Endothelial cell of umbilical vein (primary cell): ENCODE measurements around the gene PSME3IP1. TPM values are rescaled to one million over a fixed set of nuclear protein-coding genes. Genes with fewer than 3 reads are reported as not detected.

Source experiments
- BruUV-seq: library from RNA; stranded (reverse); fragments of 400-500 nt; replicated peaks from 2 replicates; lab custom pipeline; 2021; lab: Mats Ljungman, UMichigan
- CTCF ChIA-PET: fragments of 300-600, 350-600 bp; sonication (Branson Sonifier 250); formaldehyde crosslinking; loops from one replicate; lab custom pipeline; 2021; ENCODE audit warnings: antibody characterized with exemption, inconsistent platforms; lab: Charles Lee
- POLR2A ChIA-PET: fragments of 300-600, 350-600 bp; sonication (Branson Sonifier 250); formaldehyde crosslinking; loops from one replicate; lab custom pipeline; 2021; ENCODE audit warnings: antibody characterized with exemption, inconsistent platforms; lab: Charles Lee
- DNase-seq: peaks from one replicate; pipeline ENCODE4 v3.0.0-alpha.2; 2011; ENCODE audit warnings: low read depth, low spot score
- FAIRE-seq: peaks from 2 replicates; lab custom pipeline; 2011; peaks lifted over from hg19 to GRCh38; lab: Jason Lieb, UNC
- H2AFZ ChIP-seq: 2 replicates; pipeline ENCODE4 v1.6.0; 2012; ENCODE audit warnings: low read depth, low read length, control low read depth, inconsistent platforms
- H3K27ac ChIP-seq: 2 replicates; pipeline ENCODE4 v1.5.1; 2011; ENCODE audit warnings: low read depth, mild to moderate bottlenecking, control low read depth, low read length, moderate library complexity; ENCODE audit not compliant: insufficient read depth
- H3K27me3 ChIP-seq, 2 experiments: 2 replicates each; pipeline versions ENCODE4 v1.6.0 to v1.6.1; 2011; ENCODE audit warnings: low read length in 2 of 2, mixed read lengths in 1 of 2; ENCODE audit not compliant: control insufficient read depth in 2 of 2, insufficient read depth in 2 of 2
- H3K36me3 ChIP-seq, 2 experiments: 2 replicates in 1 of 2; 3 replicates in 1 of 2; pipeline ENCODE4 v1.5.1; 2011; ENCODE audit warnings: low read length in 2 of 2, mild to moderate bottlenecking in 1 of 2, moderate library complexity in 1 of 2; ENCODE audit not compliant: control insufficient read depth in 2 of 2, insufficient read depth in 2 of 2; ENCODE audit errors: extremely low read depth in 1 of 2
- H3K4me1 ChIP-seq: 3 replicates; pipeline ENCODE4 v1.5.1; 2011; ENCODE audit warnings: mild to moderate bottlenecking, low read length; ENCODE audit not compliant: control insufficient read depth, insufficient read depth; ENCODE audit errors: extremely low read depth
- H3K4me2 ChIP-seq: 2 replicates; pipeline ENCODE4 v1.6.1; 2011; ENCODE audit warnings: low read length, control low read depth, mixed read lengths; ENCODE audit not compliant: insufficient read depth
- H3K4me3 ChIP-seq, 3 experiments: fragments of 200-600 bp in 1 of 3; sonication (generic), shearing (Covaris generic) in 1 of 3; replicated peaks in 1 of 3; 2 replicates each; pipeline ENCODE4 v1.5.1; 2011 to 2016; ENCODE audit warnings: control low read depth in 3 of 3, low read length in 3 of 3, mild to moderate bottlenecking in 2 of 3, inconsistent platforms in 1 of 3, low read depth in 1 of 3, moderate library complexity in 1 of 3; ENCODE audit not compliant: insufficient read depth in 1 of 3
- H3K79me2 ChIP-seq: 2 replicates; pipeline ENCODE4 v1.6.0; 2012; ENCODE audit warnings: low read length, inconsistent platforms; ENCODE audit not compliant: control insufficient read depth, insufficient read depth
- H3K9ac ChIP-seq: replicated peaks from 2 replicates; pipeline ENCODE3; 2011; ENCODE audit warnings: low read length, control low read depth; ENCODE audit not compliant: insufficient read depth; ENCODE audit errors: extremely low read depth
- H3K9me1 ChIP-seq: replicated peaks from 3 replicates; pipeline ENCODE4 v1.6.0; 2011; ENCODE audit warnings: mild to moderate bottlenecking, low read length; ENCODE audit not compliant: control insufficient read depth, insufficient read depth; ENCODE audit errors: extremely low read depth
- H3K9me3 ChIP-seq: replicated peaks from 2 replicates; pipeline ENCODE4 v1.5.1; 2012; ENCODE audit warnings: low read length, inconsistent platforms; ENCODE audit not compliant: control insufficient read depth, insufficient read depth
- H4K20me1 ChIP-seq: replicated peaks from 2 replicates; pipeline ENCODE3; 2011; ENCODE audit warnings: mild to moderate bottlenecking, low read length; ENCODE audit not compliant: control insufficient read depth, insufficient read depth; ENCODE audit errors: extremely low read depth
- EZH2 ChIP-seq: IDR thresholded peaks from 2 replicates; pipeline ENCODE4 v1.6.1; 2012; ENCODE audit warnings: borderline replicate concordance, low read depth, mild to moderate bottlenecking, moderate library complexity, low read length, inconsistent platforms; ENCODE audit not compliant: severe bottlenecking
- FOS ChIP-seq: IDR thresholded peaks from 2 replicates; pipeline ENCODE4 v1.6.1; 2011; ENCODE audit warnings: mild to moderate bottlenecking, low read length, moderate library complexity, borderline replicate concordance; ENCODE audit not compliant: insufficient read depth
- JUN ChIP-seq: IDR thresholded peaks from 2 replicates; pipeline ENCODE4 v1.6.1; 2011; ENCODE audit warnings: borderline replicate concordance, low read depth; ENCODE audit not compliant: insufficient read length, insufficient read depth
- MYC ChIP-seq: IDR thresholded peaks from one replicate; pipeline ENCODE4 v1.6.1; 2011; ENCODE audit warnings: mild to moderate bottlenecking, low read depth, low read length
- POLR2A ChIP-seq: IDR thresholded peaks from 2 replicates; pipeline ENCODE4 v1.6.1; 2012; ENCODE audit warnings: low read depth, mild to moderate bottlenecking, control low read depth, low read length
- dilution Hi-C: fragments of 300-500 bp; cut with MboI; formaldehyde crosslinking; loops from one replicate; pipeline ENCODE4 v1.15.0; 2019; ENCODE audit warnings: low sequenced_read_pairs; ENCODE audit not compliant: extremely low pct_ligation_motif_present
- intact Hi-C: fragments of 100-400 bp; cut with micrococcal nuclease; formaldehyde crosslinking; loops from one replicate; pipeline ENCODE4 v1.10.0; 2022
- polyA plus RNA-seq, 4 experiments: library from polyadenylated mRNA; depleted of rRNA in 3 of 4; stranded (reverse) in 3 of 4; unstranded in 1 of 4; fragments of >200 nt; gene quantifications; 2 replicates each; pipeline versions ENCODE4 v1.2.1 to v1.2.3, GENCODE V29; 2011 to 2012; ENCODE audit warnings: missing spikeins in 1 of 4
- total RNA-seq: library from RNA; stranded (reverse); gene quantifications from 2 replicates; pipeline ENCODE4 v1.2.3, GENCODE V29; 2021
- TF ChIP-seq, protein P1 (sequence below), 2 donors: IDR thresholded peaks; 1 replicate in 1 of 2; 2 replicates in 1 of 2; pipeline ENCODE4 v1.5.1; 2011; ENCODE audit warnings: low read length in 2 of 2, mild to moderate bottlenecking in 2 of 2, moderate library complexity in 2 of 2, control low read depth in 1 of 2, inconsistent platforms in 1 of 2, low read depth in 1 of 2; ENCODE audit not compliant: insufficient read depth in 1 of 2; ENCODE audit errors: extremely low read depth in 1 of 2
- TF ChIP-seq, protein P2 (sequence below): IDR thresholded peaks from 2 replicates; pipeline ENCODE4 v1.6.1; 2011; ENCODE audit not compliant: insufficient read depth, insufficient read length

PSME3IP1 gene
- total and polyA plus RNA-seq, 2 donors (not counting 3 experiments of a cell fraction or from before 2014, with no cell fraction given), result 86.2 to 91.8 TPM

DNA sequence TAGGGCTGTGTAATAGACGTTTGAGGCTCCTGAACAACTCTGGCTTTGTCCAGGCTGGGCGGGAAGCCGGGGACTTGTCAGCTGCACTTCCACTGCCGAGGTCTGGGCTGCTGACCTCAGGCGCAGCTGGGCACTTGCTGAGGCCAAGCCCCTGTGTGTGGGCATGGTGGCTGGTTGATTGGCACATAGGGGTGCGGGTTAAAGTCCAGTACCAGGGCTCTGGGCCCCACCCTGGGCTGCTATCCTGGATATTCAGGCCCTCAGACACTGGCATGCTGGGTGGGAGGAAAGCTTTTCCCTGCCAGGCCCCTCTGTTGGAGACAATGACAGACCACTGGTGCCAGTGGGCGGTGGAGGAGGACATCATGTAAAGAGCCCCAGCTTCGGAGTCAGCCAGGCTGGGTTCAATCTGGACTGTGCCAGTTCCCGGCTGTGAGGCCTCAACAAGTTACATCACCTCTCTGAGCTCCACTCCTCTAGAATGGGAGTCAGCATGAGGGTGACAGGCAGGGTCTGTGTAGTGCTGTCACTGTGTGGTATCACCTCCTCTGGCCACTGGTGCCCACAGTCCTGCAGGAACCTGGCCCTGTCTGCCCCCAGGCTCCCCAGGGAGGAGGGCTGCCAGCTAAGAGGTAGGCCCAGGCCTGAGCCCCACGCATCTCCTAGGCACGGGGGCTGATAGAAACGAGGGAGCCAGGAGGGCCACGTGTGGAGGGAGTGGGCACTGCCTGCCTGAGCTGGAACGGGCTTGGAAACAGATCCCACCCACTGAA, 42.5 kb downstream of the PSME3IP1 start:
- H3K27me3 ChIP-seq, result no peaks in the 10 kb centered on the region
- ChIA-PET POLR2A (no interaction called here), CTCF (interaction anchor here (0.9 to 4.2 kb wide), 2 partner anchors 41 to 51 kb away, joined by 3 to 53 read pairs; partner anchors contain the start of gene CPNE2)
- no peaks in the 10 kb centered on the region for H3K79me2 ChIP-seq
- H3K9ac ChIP-seq, result no peak overlapping the region
- no peak overlapping the region for H3K4me2 ChIP-seq
- intact Hi-C loops, result no loop called here
- FAIRE-seq, result no peak
- no peaks in the 10 kb centered on the region for H3K36me3 ChIP-seq
- TF ChIP-seq JUN, result no peak
- no peak for TF ChIP-seq FOS
- TF ChIP-seq POLR2A, result no peak
- no peak overlapping the region for H2AFZ ChIP-seq
- no peak for DNase-seq
- H3K27ac ChIP-seq, result no peak overlapping the region
- BruUV-seq, result no TSS peak
- H3K4me1 ChIP-seq, result peaks cover 59% of the 10 kb centered on the region
- no peaks in the 10 kb centered on the region for H3K9me1 ChIP-seq
- H3K9me3 ChIP-seq, result no peaks in the 10 kb centered on the region
- H3K4me3 ChIP-seq, result no peak overlapping the region
- H4K20me1 ChIP-seq, result no peaks in the 10 kb centered on the region
- dilution Hi-C loops, result no loop called here

DNA sequence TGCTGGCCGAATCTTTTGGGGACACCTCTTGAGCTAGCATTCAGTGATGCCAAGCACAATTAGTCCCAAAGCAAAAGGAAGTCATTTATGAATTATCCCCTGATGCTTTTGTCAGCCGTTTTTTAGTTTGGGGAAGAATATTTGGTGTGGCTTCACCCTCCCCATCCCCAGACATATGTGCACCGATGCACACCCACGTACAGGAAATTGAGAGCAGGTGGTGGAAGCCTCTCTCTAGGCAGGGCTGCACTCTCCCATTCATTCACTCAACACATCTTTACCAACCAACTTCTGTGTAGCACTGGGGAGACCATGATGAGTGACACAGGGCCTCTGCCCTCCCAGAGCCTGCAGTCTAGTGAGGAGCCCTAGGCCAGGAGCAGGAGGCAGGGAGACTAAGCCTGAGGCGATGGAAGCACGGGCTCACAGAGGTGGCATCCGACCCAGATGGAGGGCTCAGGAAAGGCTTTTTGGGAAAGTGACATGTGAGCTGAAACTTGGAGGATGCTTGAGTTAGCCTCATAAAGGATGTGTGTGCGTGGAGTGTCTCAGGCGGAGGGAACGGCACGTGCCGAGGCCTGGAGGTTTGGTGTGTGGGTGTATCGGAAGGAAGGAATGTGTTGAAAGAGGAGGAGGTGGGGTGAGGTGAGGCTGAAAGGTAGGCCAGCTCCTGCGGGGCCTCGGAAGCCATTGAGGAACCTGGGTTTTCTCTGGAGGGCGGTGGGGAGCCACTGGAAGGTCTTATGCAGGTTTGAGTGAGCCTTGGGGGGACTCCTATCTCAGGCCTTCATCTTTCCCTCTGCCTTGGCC, 43.8 kb downstream of the PSME3IP1 start:
- intact Hi-C loops (loop anchor here (2.0 kb wide), 1 partner anchor 15 kb away; no protein-coding TSS in a partner anchor), dilution Hi-C loops (no loop called here)
- DNase-seq (no peak), FAIRE-seq (no peak)
- Histone ChIP-seq H3K79me2 (no peaks in the 10 kb centered on the region), H3K4me3 (no peak overlapping the region), H3K27ac (no peak overlapping the region), H3K9ac (no peak overlapping the region), H2AFZ (no peak overlapping the region), H3K36me3 (no peaks in the 10 kb centered on the region), H3K4me1 (peaks cover 46% of the 10 kb centered on the region), H3K9me3 (no peaks in the 10 kb centered on the region), H3K9me1 (no peaks in the 10 kb centered on the region), H3K27me3 (no peaks in the 10 kb centered on the region), H4K20me1 (no peaks in the 10 kb centered on the region), H3K4me2 (no peak overlapping the region)
- TF ChIP-seq, protein P1, sequence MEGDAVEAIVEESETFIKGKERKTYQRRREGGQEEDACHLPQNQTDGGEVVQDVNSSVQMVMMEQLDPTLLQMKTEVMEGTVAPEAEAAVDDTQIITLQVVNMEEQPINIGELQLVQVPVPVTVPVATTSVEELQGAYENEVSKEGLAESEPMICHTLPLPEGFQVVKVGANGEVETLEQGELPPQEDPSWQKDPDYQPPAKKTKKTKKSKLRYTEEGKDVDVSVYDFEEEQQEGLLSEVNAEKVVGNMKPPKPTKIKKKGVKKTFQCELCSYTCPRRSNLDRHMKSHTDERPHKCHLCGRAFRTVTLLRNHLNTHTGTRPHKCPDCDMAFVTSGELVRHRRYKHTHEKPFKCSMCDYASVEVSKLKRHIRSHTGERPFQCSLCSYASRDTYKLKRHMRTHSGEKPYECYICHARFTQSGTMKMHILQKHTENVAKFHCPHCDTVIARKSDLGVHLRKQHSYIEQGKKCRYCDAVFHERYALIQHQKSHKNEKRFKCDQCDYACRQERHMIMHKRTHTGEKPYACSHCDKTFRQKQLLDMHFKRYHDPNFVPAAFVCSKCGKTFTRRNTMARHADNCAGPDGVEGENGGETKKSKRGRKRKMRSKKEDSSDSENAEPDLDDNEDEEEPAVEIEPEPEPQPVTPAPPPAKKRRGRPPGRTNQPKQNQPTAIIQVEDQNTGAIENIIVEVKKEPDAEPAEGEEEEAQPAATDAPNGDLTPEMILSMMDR (IDR thresholded peaks at IDR 0.05; ENCODE audit: extremely low read depth in 1 of 2, insufficient read depth in 1 of 2, low read depth in 1 of 2, low read length in 2 of 2), result no peak
- TF ChIP-seq POLR2A (no peak), MYC (no peak), FOS (no peak), EZH2 (no peak)
- TF ChIP-seq, protein P2, sequence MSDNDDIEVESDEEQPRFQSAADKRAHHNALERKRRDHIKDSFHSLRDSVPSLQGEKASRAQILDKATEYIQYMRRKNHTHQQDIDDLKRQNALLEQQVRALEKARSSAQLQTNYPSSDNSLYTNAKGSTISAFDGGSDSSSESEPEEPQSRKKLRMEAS, result no peak
- no TSS peak for BruUV-seq
- POLR2A ChIA-PET, result no interaction called here
- CTCF ChIA-PET, result interaction anchor here (1.0 to 4.2 kb wide), 3 partner anchors 10 to 58 kb away, joined by 3 to 53 read pairs (median 6); partner anchors contain the start of gene CPNE2
